ENCODE measurements around the gene SLC7A6. TPM values are rescaled to one million over a fixed set of nuclear protein-coding genes. Genes with fewer than 3 reads are reported as not detected.

The SLC7A6 gene
- 9.7 and 12.8 TPM in 2 replicates for total RNA-seq

DNA sequence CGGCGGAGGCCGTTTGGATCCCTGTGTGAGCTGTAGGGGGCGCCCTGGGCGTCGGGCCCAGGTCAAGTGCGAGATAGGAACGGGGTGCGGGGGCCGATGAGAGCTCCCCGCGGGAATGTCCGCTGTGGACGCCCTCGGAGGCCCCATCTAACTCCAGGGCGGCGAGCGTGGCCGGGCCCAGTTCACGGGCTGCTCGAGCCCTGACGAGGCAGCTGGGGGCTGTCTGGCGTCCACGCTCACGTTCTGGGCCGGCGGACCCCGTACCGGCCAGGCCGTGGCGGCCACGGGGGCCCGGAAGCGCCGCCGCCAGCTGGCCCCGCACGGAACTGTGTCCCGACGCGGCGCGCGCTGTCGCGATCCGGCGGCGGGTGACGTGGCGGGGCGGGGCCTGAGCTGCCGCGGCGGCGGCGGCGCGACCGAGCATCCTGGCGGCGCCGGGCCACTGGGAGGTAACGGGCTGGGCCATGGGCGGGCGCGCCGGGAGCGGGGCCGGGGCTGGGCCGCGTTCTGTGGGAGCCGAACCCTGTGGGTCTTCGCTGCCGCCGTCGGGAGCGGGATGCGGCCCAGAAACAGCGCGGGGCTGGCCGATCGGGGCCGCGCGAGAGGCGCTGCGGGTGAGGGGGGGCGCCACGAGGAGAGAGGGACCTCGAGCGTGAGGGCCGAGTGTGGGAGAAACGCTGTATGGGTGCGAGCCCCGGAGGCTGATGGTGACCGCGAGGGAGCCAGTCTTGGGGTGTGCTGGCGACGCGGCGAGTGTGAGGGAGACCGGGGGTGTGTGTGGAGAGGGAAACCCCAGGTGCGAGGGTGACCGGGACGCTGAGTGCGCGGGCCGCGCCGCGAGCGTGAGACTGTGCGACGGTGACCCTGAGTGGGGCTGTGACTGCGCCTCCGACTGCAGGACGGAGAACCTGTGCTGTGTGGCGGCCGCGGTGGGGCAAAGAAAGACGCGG is at the start of gene SLC7A6:
SLC7A6 (plus strand) TSS at position 399 of the 950 bp plus-strand sequence. CDS start 10,201 bp downstream, outside the sequence.

DNA sequence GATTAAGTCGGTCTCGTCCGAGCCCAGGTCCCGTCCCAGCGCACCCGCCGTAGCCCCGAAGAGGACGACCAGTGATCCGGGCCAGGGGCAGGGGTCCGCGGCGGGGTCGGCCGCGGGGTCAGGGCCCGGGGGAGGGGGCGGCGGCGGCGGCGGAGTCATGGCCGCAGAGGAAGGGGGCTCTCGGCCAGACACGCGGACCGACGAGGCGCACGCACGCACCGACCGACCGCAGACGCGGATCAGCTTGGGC is 28.5 kb upstream of the SLC7A6 start, which contains the start of gene ESRP2:
ESRP2 (minus strand) TSS at position 241 of the 250 bp plus-strand sequence; CDS start at position 159, 82 bp downstream.

DNA sequence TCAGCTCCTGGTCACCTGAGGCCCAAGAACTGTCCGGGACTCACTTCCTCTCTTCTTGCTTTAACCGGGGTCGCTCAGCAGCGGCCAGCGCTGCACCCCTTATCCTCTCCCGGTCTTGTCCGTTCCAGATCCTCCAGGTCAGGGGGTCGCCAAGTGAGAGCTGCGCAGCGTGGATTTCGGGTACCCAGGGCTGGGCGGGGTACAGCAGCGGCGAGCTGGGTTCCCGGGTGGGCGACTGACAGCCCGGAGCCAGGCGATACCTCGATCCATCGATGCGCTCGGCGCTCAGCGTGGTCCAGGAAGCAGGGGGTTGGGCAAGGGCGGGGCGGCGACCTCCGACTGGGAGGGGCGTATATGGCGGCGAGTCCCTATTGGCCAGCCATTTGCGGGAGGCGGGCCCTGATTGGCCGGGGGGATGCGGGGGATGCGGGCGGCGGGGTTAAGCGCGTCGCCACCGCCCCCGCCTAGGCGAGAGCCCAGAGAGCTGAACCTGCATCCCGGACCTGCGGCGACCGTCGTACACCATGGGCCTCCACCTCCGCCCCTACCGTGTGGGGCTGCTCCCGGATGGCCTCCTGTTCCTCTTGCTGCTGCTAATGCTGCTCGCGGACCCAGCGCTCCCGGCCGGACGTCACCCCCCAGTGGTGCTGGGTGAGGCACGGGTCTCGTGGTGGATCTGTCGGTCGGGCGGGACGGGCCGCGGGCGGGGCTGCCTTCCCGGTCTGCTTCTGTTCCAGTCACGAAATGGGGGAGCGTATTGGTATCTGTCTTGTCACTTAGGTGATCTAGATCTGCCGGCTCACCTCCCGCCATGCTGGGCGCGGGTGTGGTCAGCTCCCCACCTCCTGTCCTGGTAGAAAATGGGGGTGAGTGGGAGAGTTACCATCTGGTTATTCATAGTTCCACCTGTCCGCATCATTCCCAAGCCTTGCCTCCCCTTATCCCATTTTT is 19.1 kb upstream of the SLC7A6 start, which contains the start of gene PLA2G15:
PLA2G15 (plus strand) TSS at position 471 of the 951 bp plus-strand sequence; CDS start at position 525, 54 bp downstream.

DNA sequence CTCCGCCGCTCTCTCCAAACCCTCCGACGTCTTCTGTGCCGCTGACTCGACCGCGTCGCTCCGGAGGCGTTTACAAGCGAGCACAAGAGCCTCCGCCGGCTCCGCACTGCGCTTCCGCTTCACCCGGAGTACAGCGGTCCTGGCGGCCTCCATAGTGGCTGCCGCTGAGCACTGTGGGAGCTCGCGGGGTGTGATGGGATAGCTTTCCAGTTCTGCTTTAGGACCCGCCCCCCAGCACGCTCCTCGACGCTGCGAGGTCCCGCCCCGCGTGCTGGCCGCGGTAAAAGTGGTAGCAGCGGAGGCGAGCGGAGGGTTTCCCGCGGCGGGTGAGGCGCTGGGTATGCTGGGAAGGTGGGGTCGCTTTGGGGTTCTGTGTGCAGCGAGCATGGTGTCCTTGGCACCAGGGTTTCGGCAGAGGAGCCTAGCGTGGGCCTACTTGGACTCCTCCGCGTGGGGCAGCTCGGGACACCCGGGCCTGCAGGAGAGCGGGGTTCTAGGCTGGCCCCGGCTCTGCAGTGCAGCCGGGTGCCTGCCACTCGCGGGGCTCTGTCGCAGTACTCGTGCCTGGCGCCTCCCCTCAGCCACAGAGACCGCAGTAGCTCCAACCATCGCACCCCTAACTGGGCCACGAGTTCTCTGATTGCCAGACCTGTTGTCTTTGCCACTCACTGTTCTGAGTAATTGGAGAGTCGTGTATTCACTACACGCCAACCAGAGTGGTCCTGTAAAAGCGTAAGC is 46.6 kb downstream of the SLC7A6 start, which contains the start of the genes PRMT7 and SLC7A6OS:
PRMT7 (plus strand) TSS at position 246 of the 738 bp plus-strand sequence. CDS start 4,961 bp downstream, outside the sequence.
SLC7A6OS (minus strand) TSS at position 173 of the 738 bp plus-strand sequence; CDS start at position 153, 20 bp downstream.

Other genes with a start within 250 kb of the SLC7A6 start
- gene DPEP2NB, start 248.6 kb upstream of the SLC7A6 start, total RNA-seq = not detected in 2 replicates
- gene DDX28, start 241.3 kb upstream of the SLC7A6 start, total RNA-seq = 6.4 and 7.7 TPM in 2 replicates
- 19.5 and 22.0 TPM in 2 replicates for gene DUS2, start 241.2 kb upstream of the SLC7A6 start, total RNA-seq
- 9.1 and 10.9 TPM in 2 replicates for gene NFATC3, start 179.2 kb upstream of the SLC7A6 start, total RNA-seq
- gene ESRP2, start 28.4 kb upstream of the SLC7A6 start, total RNA-seq = 0.30 and 0.50 TPM in 2 replicates
- gene PLA2G15, start 19.2 kb upstream of the SLC7A6 start, total RNA-seq = 17.5 and 18.7 TPM in 2 replicates
- gene SLC7A6OS, start 46.4 kb downstream of the SLC7A6 start, total RNA-seq = 8.3 and 11.3 TPM in 2 replicates
- 35.0 and 48.8 TPM in 2 replicates for gene PRMT7, start 46.5 kb downstream of the SLC7A6 start, total RNA-seq
- under 0.01 TPM in 1 of 2 replicates, not detected in the other for gene SMPD3, start 184.0 kb downstream of the SLC7A6 start, total RNA-seq